Vagina (tissue), 2 donors: Measurements from ENCODE around the gene KCNH2. TPM values are rescaled to one million over a fixed set of nuclear protein-coding genes. Genes with fewer than 3 reads are reported as not detected.

Experiments used
- DNase-seq, 2 donors: peaks; one replicate each; pipeline ENCODE4 v3.0.0-alpha.2; 2017; ENCODE audit errors: extremely low spot score in 2 of 2
- H3K27ac ChIP-seq: fragments of 200-600 bp; sonication (generic); one replicate; pipeline ENCODE4 v1.5.1; 2019
- H3K27me3 ChIP-seq: fragments of 200-600 bp; sonication (generic); one replicate; pipeline ENCODE4 v1.5.1; 2019
- H3K36me3 ChIP-seq, 2 donors: fragments of 200-600 bp; sonication (generic); one replicate each; pipeline ENCODE4 v1.5.1; 2017 to 2019
- H3K4me1 ChIP-seq: fragments of 200-600 bp; sonication (generic); one replicate; pipeline ENCODE4 v1.5.1; 2019
- H3K4me3 ChIP-seq, 2 donors: fragments of 200-600 bp; sonication (generic); 1 replicate in 1 of 2; 2 replicates in 1 of 2; pipeline ENCODE4 v1.5.1; 2016 to 2019
- H3K9me3 ChIP-seq: fragments of 200-600 bp; sonication (generic); one replicate; pipeline ENCODE4 v1.5.1; 2019
- CTCF ChIP-seq, 3 experiments: fragments of 450-650 bp in 2 of 3; fragments of 200-600 bp in 1 of 3; sonication (generic) in 1 of 3; IDR thresholded peaks; one replicate each; pipeline ENCODE4 v1.5.1; 2017 to 2019; ENCODE audit warnings: antibody characterized with exemption in 3 of 3, mild to moderate bottlenecking in 2 of 3, moderate library complexity in 2 of 3
- POLR2A ChIP-seq, 2 donors: fragments of 450-650 bp; IDR thresholded peaks; one replicate each; pipeline ENCODE4 v1.6.1; 2017; ENCODE audit warnings: antibody characterized with exemption in 2 of 2, mild to moderate bottlenecking in 2 of 2, moderate library complexity in 2 of 2
- POLR2AphosphoS5 ChIP-seq, 2 donors: sonication (generic); formaldehyde crosslinking; IDR thresholded peaks; one replicate each; pipeline ENCODE4 v1.9.0; 2017; ENCODE audit warnings: antibody characterized with exemption in 2 of 2, mild to moderate bottlenecking in 2 of 2, low read depth in 1 of 2; ENCODE audit not compliant: insufficient read depth in 1 of 2
- intact Hi-C: fragments of 100-400 bp; cut with DNase I; formaldehyde crosslinking; loops from one replicate; pipeline ENCODE4 v1.15.1; 2023
- total RNA-seq: library from RNA; depleted of rRNA; stranded (reverse); fragments of >200 nt; gene quantifications from one replicate; pipeline ENCODE4 v1.2.3, GENCODE V29; 2016

Gene KCNH2
- total RNA-seq, 1 donor from 2014 or later = 6.4 TPM

DNA sequence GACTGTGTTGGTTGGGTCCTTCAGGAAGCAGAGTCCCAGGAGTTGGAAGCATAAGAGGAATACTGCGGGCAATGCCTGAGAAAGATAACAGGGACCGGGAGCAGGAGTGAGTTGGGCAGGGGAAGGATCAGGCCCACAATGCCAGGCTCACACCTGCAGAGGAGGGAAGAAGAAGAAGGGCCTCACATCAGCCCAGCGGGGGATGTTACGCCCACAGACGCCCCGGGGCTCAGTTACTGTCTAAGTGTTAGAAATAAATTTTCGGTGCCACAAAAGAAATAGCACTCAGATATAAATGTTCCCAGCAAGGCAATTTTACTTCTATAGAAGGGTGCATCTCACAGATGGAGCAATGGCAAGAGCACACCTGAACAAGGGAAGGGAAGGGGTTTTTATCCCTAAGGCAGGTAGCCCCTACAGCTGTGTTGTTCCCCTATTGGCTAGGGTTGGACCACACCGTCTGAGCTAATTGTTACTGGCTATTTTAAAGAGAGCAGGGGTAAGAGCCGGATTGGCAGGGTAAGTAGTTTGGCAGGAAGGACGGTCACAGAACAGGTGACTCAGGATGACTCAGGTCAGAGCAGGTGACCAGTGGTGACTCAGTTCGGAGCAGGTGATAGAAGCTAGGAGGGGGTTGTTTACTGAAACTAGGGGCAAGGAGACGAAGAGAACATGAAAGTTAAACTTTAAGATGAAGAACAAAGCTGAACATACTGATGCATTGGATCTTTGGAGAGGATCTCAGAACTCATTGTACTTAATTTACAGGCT is 12.5 kb upstream of the KCNH2 start, which contains the start of gene NOS3:
Gene NOS3 (plus strand): TSS at position 602 of the 771 bp plus-strand sequence. CDS start 2,787 bp downstream, outside the sequence.
- intact Hi-C loops = no loop called here
- no peak for DNase-seq
- TF ChIP-seq POLR2AphosphoS5 (IDR thresholded peaks at IDR 0.05; ENCODE audit: insufficient read depth in 1 of 2, low read depth in 1 of 2) = no peak
- H3K27ac ChIP-seq = no peak within 1 kb of the TSS
- peaks cover 19% of the 10 kb centered on the region for H3K4me1 ChIP-seq
- no peaks in the 10 kb centered on the region for H3K9me3 ChIP-seq
- H3K27me3 ChIP-seq = no peaks in the 10 kb centered on the region
- no peaks in the 10 kb centered on the region for H3K36me3 ChIP-seq
- H3K4me3 ChIP-seq = no peak within 1 kb of the TSS

- intact Hi-C loops = loop anchor here (5.0 kb wide), 1 partner anchor 92 kb away; no protein-coding TSS in a partner anchor
- no peak overlapping the region for H3K27ac ChIP-seq
These were observed 11.3 kb upstream of the KCNH2 start for GRCh38 chr7:150989456-150989855.

DNA sequence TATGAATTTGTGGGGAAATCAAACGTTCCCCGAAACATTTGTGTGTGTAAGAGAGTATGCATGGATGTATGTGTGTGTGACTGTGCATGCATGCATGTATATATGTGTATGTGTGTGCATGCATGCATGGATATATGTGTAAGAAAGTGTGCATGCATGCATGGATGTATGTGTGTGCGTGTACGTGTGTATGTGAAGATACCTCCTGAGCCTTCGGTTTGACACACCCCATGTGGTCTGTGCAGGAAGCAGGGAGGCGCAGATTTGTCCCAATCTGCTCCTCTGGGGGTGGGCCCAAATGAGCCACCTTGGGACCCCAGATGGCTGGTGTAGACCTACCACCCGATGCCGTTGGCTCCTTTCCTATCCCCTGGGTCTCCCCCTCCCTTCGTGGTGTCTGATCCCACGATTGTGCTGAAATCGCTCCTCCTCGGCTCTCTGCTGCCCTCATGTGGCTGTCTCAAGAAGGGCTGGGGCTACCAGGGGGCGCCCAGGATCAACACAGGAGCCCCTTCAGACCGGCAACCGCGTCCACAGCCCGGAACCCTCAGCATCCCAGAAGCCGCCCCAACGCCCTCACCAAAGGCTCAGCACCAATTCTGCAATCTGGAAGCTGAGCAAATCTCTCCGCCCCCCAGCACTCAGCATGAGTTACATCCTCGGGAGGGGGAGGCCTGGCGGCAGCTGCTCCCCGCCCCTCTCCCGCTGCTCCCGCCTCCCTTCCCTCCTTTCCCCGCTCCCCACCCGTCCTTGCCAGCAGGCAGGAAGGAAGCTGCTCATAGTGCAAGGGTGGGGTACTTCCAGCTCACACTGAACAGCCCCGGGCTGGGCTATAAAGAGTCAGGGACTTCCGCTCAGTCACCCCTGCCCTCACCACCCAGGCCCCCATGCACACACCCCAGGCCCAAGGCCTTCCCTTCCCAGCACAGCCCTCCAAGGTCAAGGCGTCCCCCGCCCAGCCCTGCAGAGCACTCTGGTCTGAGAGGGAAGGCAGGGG is 10.4 kb upstream of the KCNH2 start:
- intact Hi-C loops = loop anchor here (5.0 kb wide), 1 partner anchor 91 kb away; no protein-coding TSS in a partner anchor
- DNase-seq = no peak

More at GRCh38 chr7:150989456-150989855, 11.3 kb upstream of the KCNH2 start:
- peaks cover 19% of the 10 kb centered on the region for H3K4me1 ChIP-seq
- H3K27me3 ChIP-seq = no peaks in the 10 kb centered on the region
- TF ChIP-seq POLR2A (IDR thresholded peaks at IDR 0.05) (no peak), CTCF (IDR thresholded peaks at IDR 0.05) (no peak), POLR2AphosphoS5 (IDR thresholded peaks at IDR 0.05; ENCODE audit: insufficient read depth in 1 of 2, low read depth in 1 of 2) (no peak)
- no peak overlapping the region for H3K4me3 ChIP-seq
- no peaks in the 10 kb centered on the region for H3K36me3 ChIP-seq
- no peaks in the 10 kb centered on the region for H3K9me3 ChIP-seq
- no peak for DNase-seq

GRCh38 chr7:150986556-150986955 is 8.4 kb upstream of the KCNH2 start:
- intact Hi-C loops = loop anchor here (5.0 kb wide), 1 partner anchor 89 kb away; no protein-coding TSS in a partner anchor
- TF ChIP-seq POLR2AphosphoS5 (IDR thresholded peaks at IDR 0.05; ENCODE audit: insufficient read depth in 1 of 2, low read depth in 1 of 2) = no peak
- Histone ChIP-seq H3K27ac (no peak overlapping the region), H3K9me3 (no peaks in the 10 kb centered on the region), H3K4me3 (no peak overlapping the region), H3K4me1 (peaks cover 14% of the 10 kb centered on the region), H3K27me3 (no peaks in the 10 kb centered on the region), H3K36me3 (no peaks in the 10 kb centered on the region)
- DNase-seq = no peak

More for the DNA sequence above, 10.4 kb upstream of the KCNH2 start:
- no peaks in the 10 kb centered on the region for H3K27me3 ChIP-seq
- TF ChIP-seq POLR2AphosphoS5 (IDR thresholded peaks at IDR 0.05; ENCODE audit: insufficient read depth in 1 of 2, low read depth in 1 of 2) (peak in 1 of 2 donors; percentile 19), CTCF (IDR thresholded peaks at IDR 0.05) (peak; percentile 56 to 82 (median 73)), POLR2A (IDR thresholded peaks at IDR 0.05) (no peak)
- no peak overlapping the region for H3K27ac ChIP-seq
- H3K4me1 ChIP-seq = peaks cover 19% of the 10 kb centered on the region
- no peaks in the 10 kb centered on the region for H3K36me3 ChIP-seq
- H3K4me3 ChIP-seq = peak overlapping the region in 1 of 2 donors; percentile 1
- H3K9me3 ChIP-seq = no peaks in the 10 kb centered on the region

DNA sequence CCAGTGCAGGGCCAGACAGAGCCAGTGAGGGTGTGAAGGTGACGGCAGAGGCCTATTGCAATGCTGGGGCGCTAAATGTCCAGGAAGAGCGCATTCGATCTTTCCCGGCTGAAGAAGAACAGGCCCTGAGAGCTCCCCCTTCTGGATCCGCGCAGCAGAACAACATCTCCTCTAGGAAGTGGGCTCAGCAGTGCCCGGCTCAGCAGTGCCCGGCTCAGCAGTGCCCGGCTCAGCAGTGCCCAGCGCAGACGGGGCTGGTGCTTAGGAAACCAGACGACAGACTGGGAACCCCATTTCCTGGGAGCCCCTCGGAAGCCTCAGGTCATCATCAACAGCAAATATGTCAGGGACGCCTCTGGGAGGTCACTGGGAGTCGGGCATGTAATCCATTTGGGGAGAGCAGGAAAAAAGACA is 8.0 kb upstream of the KCNH2 start:
- Histone ChIP-seq H3K27ac (no peak overlapping the region), H3K4me1 (peaks cover 14% of the 10 kb centered on the region), H3K27me3 (no peaks in the 10 kb centered on the region), H3K4me3 (no peak overlapping the region), H3K36me3 (no peaks in the 10 kb centered on the region), H3K9me3 (no peaks in the 10 kb centered on the region)
- no peak for DNase-seq
- TF ChIP-seq POLR2AphosphoS5 (IDR thresholded peaks at IDR 0.05; ENCODE audit: insufficient read depth in 1 of 2, low read depth in 1 of 2) (no peak), CTCF (IDR thresholded peaks at IDR 0.05) (peak in 2 of 3 experiments; percentile 12 to 33)
- intact Hi-C loops = loop anchor here (5.0 kb wide), 1 partner anchor 89 kb away; no protein-coding TSS in a partner anchor
